ENCODE results near the gene NRG2. TPM values are rescaled to one million over a fixed set of nuclear protein-coding genes. Genes with fewer than 3 reads are reported as not detected.

Gene NRG2
- polyA plus RNA-seq, 1 of the 3 experiments (the other 2 are of a cell fraction), result 3.7 TPM

DNA sequence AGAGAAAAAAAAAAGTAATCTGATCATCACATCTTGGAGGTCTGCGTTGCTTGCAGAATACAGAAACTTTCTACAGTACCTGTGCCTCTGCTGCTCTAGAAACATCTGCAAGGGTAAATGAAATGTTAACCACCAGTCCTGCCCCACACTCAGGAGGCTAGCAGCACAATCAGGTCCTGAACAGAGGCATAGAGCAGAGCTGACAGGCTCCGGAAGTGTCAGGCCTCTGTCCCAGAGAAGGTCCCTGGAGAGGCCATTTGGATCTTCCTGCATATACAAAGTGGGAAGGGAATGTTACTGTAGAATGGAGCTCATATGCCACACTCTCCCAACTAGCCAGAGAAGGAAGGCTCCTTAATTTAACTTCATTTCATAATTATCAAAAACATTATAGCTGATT, 7.2 kb downstream of the NRG2 start:
- no peaks in the 10 kb centered on the region for H3K36me3 ChIP-seq (replicated peaks in 1 of 2; ENCODE audit: control insufficient read depth in 1 of 2, insufficient read depth in 2 of 2, low read length in 1 of 2)
- no peaks in the 10 kb centered on the region for H3K9me3 ChIP-seq
- H3K9ac ChIP-seq, result no peak overlapping the region
- no peak overlapping the region for H3K4me3 ChIP-seq (ENCODE audit: low read depth in 2 of 2, low read length in 1 of 2)
- no peak overlapping the region for H3K4me2 ChIP-seq
- ChIA-PET CTCF (interaction anchor here (0.7 to 1.7 kb wide), 5 partner anchors 8 to 260 kb away, joined by 3 to 9 read pairs (median 5); no protein-coding TSS in a partner anchor), POLR2A (no interaction called here)
- H4K20me1 ChIP-seq (ENCODE audit: insufficient read depth), result no peaks in the 10 kb centered on the region
- no peaks in the 10 kb centered on the region for H3K27me3 ChIP-seq (ENCODE audit: insufficient read depth)
- 71% methylated on average over 2 of the region's 2 CpGs for WGBS (ENCODE audit: low lambda C conversion rate)
- DNase-seq, result peak; percentile 43
- H3K9me2 ChIP-seq, result no peaks in the 10 kb centered on the region
- H2AFZ ChIP-seq (ENCODE audit: low read depth), result no peak overlapping the region
- H3K79me2 ChIP-seq (ENCODE audit: insufficient read depth), result peaks cover 5% of the 10 kb centered on the region; the same call in 1 of the 2 replicates
- H3F3A ChIP-seq (replicated peaks; ENCODE audit: insufficient read depth), result peaks cover 6% of the 10 kb centered on the region
- TF ChIP-seq GATA2 (CRISPR knock-in tag; IDR thresholded peaks at IDR 0.05) (peak; percentile 17; the same call in 1 of the 2 replicates), GABPA (IDR thresholded peaks at IDR 0.05; ENCODE audit: low read depth) (no peak)
- peaks cover 0 to 27% of the 10 kb centered on the region in 2 experiments; a peak in 2 of 4 replicates for H3K4me1 ChIP-seq (ENCODE audit: control insufficient read depth in 1 of 2, insufficient read depth in 2 of 2, low read depth in 1 of 2, low read length in 1 of 2)
- peak overlapping the region in 1 of 2 experiments; percentile 77; a peak in 2 of 4 replicates for H3K27ac ChIP-seq (ENCODE audit: low read depth in 2 of 2, low read length in 1 of 2)

DNA sequence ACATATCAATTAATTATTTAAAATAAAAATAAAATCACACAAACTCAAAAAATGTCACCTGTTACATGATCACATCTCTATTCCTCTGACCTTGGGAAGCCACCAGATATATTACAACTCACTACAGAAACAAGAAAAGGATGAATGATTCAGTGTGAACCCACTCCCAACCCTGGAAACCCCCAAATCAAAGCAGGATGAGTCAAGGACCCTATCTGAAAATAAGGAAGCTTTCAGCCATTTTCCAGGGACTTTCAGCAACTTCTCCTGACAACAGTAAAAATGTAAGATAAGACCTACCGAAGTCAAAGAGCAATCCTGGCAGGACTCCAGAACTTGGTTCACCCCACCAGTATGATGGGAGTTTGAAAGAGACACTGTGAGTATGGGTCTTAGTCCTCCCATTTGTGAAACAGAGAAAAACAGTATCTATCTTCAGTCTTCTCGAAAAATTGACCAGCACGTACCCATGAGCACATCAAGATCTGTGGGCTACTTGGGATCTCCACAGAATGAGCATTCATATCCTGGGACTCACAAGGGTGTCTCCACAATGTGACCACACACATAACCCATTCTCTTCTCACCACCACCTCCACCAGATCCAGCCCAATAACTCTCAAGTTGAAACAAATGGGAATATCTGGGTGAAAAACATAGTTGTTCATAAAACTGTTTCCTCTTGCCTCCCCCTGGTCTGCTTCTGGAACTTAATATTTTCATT, 9.9 kb downstream of the NRG2 start:
- TF ChIP-seq CHD2 (IDR thresholded peaks at IDR 0.05; ENCODE audit: low read length, partially characterized antibody), result no peak
- no peak for TF ChIP-seq FOSL2 (IDR thresholded peaks at IDR 0.05; ENCODE audit: borderline replicate concordance, low read depth)
- TF ChIP-seq, protein P1, sequence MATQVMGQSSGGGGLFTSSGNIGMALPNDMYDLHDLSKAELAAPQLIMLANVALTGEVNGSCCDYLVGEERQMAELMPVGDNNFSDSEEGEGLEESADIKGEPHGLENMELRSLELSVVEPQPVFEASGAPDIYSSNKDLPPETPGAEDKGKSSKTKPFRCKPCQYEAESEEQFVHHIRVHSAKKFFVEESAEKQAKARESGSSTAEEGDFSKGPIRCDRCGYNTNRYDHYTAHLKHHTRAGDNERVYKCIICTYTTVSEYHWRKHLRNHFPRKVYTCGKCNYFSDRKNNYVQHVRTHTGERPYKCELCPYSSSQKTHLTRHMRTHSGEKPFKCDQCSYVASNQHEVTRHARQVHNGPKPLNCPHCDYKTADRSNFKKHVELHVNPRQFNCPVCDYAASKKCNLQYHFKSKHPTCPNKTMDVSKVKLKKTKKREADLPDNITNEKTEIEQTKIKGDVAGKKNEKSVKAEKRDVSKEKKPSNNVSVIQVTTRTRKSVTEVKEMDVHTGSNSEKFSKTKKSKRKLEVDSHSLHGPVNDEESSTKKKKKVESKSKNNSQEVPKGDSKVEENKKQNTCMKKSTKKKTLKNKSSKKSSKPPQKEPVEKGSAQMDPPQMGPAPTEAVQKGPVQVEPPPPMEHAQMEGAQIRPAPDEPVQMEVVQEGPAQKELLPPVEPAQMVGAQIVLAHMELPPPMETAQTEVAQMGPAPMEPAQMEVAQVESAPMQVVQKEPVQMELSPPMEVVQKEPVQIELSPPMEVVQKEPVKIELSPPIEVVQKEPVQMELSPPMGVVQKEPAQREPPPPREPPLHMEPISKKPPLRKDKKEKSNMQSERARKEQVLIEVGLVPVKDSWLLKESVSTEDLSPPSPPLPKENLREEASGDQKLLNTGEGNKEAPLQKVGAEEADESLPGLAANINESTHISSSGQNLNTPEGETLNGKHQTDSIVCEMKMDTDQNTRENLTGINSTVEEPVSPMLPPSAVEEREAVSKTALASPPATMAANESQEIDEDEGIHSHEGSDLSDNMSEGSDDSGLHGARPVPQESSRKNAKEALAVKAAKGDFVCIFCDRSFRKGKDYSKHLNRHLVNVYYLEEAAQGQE (IDR thresholded peaks at IDR 0.05; ENCODE audit: low read depth, low read length), result no peak
- TF ChIP-seq, protein P2, sequence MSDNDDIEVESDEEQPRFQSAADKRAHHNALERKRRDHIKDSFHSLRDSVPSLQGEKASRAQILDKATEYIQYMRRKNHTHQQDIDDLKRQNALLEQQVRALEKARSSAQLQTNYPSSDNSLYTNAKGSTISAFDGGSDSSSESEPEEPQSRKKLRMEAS (IDR thresholded peaks at IDR 0.05; ENCODE audit: low read depth), result no peak
- no peak for TF ChIP-seq NRF1 (IDR thresholded peaks at IDR 0.05; ENCODE audit: low read depth, low read length)
- no peak for TF ChIP-seq TEAD4 (IDR thresholded peaks at IDR 0.05; ENCODE audit: borderline replicate concordance, insufficient read depth)
- no peak for TF ChIP-seq FOXJ3 (CRISPR knock-in tag; IDR thresholded peaks at IDR 0.05)
- TF ChIP-seq, protein P3, sequence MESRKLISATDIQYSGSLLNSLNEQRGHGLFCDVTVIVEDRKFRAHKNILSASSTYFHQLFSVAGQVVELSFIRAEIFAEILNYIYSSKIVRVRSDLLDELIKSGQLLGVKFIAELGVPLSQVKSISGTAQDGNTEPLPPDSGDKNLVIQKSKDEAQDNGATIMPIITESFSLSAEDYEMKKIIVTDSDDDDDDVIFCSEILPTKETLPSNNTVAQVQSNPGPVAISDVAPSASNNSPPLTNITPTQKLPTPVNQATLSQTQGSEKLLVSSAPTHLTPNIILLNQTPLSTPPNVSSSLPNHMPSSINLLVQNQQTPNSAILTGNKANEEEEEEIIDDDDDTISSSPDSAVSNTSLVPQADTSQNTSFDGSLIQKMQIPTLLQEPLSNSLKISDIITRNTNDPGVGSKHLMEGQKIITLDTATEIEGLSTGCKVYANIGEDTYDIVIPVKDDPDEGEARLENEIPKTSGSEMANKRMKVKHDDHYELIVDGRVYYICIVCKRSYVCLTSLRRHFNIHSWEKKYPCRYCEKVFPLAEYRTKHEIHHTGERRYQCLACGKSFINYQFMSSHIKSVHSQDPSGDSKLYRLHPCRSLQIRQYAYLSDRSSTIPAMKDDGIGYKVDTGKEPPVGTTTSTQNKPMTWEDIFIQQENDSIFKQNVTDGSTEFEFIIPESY (IDR thresholded peaks at IDR 0.05; ENCODE audit: borderline replicate concordance, low read depth), result no peak
- no peak for TF ChIP-seq EZH2phosphoT487 (IDR thresholded peaks at IDR 0.05; ENCODE audit: borderline replicate concordance, low read depth)
- Histone ChIP-seq H2AFZ (ENCODE audit: low read depth) (no peak overlapping the region), H3K9me2 (no peaks in the 10 kb centered on the region), H3K36me3 (replicated peaks in 1 of 2; ENCODE audit: control insufficient read depth in 1 of 2, insufficient read depth in 2 of 2, low read length in 1 of 2) (no peaks in the 10 kb centered on the region), H3K4me1 (ENCODE audit: control insufficient read depth in 1 of 2, insufficient read depth in 2 of 2, low read depth in 1 of 2, low read length in 1 of 2) (peaks cover 0 to 13% of the 10 kb centered on the region in 2 experiments; a peak in 2 of 4 replicates), H3K9me3 (no peaks in the 10 kb centered on the region), H3K79me2 (ENCODE audit: insufficient read depth) (no peaks in the 10 kb centered on the region; the same call in 1 of the 2 replicates), H3K27me3 (ENCODE audit: insufficient read depth) (no peaks in the 10 kb centered on the region), H3K4me3 (ENCODE audit: low read depth in 2 of 2, low read length in 1 of 2) (no peak overlapping the region), H4K20me1 (ENCODE audit: insufficient read depth) (no peaks in the 10 kb centered on the region), H3F3A (replicated peaks; ENCODE audit: insufficient read depth) (no peaks in the 10 kb centered on the region), H3K27ac (ENCODE audit: low read depth in 2 of 2, low read length in 1 of 2) (no peak overlapping the region), H3K9ac (no peak overlapping the region), H3K4me2 (no peak overlapping the region)
- ChIA-PET POLR2A (no interaction called here), CTCF (interaction anchor here (2.4 kb wide), 1 partner anchor 65 kb away, joined by 8 read pairs; no protein-coding TSS in a partner anchor)
- DNase-seq, result no peak
- 84% methylated on average over 3 of the region's 3 CpGs for WGBS (ENCODE audit: low lambda C conversion rate)
